Endometrial microvascular endothelial cells (primary cell): Measurements from ENCODE around the gene NLRP13. TPM values are rescaled to one million over a fixed set of nuclear protein-coding genes. Genes with fewer than 3 reads are reported as not detected.

Experiments used
- in situ Hi-C: cut with HindIII; loops from 2 replicates; pipeline ENCODE4 v1.10.0; 2017; ENCODE audit warnings: low sequenced_read_pairs, low pct_unique_long_range_greater_than_20kb; ENCODE audit errors: inconsistent ontology term
- total RNA-seq: library from RNA; depleted of rRNA; stranded (reverse); fragments of >200 nt; gene quantifications from one replicate; pipeline ENCODE4 v1.2.3, GENCODE V29; 2015; ENCODE audit errors: inconsistent ontology term

The NLRP13 gene
- total RNA-seq, 1 donor from 2014 or later, result not detected

DNA sequence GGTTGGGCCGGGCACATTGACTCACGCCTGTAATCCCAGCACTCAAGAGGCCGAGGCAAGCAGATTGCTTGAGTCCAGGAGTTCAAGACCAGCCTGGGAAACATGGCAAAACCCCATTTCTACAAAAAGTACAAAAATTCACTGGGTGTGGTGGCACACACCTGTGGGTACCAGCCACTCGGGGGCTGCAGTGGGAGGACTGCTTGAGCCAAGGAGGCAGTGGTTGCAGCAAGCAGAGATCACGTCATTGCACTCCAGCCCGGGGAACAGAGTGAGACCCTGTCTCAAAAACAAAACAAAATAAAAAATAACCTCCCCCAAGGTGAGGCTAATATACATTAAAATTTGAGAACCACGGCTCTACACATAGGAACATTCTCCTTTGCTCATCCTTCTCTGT lies 24.9 kb downstream of the NLRP13 start:
- in situ Hi-C loops, result no loop called here

- in situ Hi-C loops, result no loop called here
Measured at GRCh38 chr19:55902080-55902751, 29.9 kb downstream of the NLRP13 start.

GRCh38 chr19:55901369-55902079 lies 30.6 kb downstream of the NLRP13 start:
- in situ Hi-C loops, result no loop called here

- in situ Hi-C loops, result no loop called here
Measured at GRCh38 chr19:55898911-55899310, 33.2 kb downstream of the NLRP13 start.

DNA sequence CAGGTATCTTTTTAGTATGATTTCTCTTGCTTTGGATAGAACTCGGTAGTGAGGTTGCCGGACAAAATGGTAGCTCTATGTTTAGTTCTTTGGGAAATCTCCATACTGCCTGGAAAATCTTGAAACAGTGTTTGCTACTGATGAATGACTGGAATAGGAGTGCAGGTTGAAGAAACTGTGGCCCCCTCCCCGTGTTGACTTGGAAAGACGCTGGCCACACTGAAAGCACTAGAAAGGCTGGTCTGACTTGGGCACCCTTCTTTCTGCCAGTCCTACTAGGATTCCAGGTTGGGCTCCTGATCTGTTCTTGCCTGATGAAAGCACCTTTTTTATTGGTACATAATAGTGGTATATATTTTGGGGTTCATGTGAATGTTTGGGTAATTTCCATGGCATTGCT lies 49.5 kb downstream of the NLRP13 start:
- in situ Hi-C loops, result no loop called here

DNA sequence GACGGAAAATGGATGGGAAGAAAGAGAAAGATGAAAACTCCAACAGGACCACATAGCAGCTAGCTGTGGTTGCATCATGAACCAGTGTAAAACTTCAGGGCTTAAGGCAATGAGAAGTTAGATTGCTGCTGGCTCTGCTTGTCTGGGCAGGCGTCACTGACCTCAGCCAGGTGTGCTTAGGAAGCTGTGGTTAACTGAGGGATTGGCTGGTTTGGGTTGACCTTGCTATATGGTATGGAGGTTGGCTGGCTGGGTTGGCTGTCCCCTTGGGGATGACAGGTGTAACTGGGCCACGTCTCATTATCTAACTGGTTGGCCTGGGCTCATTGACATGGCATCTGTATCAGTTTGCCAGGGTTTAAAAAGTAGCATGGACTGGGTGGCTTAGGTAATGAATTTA lies 54.9 kb downstream of the NLRP13 start:
- in situ Hi-C loops, result no loop called here

GRCh38 chr19:55870736-55871135 lies 61.4 kb downstream of the NLRP13 start:
- in situ Hi-C loops, result no loop called here

- in situ Hi-C loops, result no loop called here
Measured at GRCh38 chr19:55867101-55867500, 65.0 kb downstream of the NLRP13 start.

- in situ Hi-C loops, result no loop called here
Measured at GRCh38 chr19:55866521-55866920, 65.6 kb downstream of the NLRP13 start.

GRCh38 chr19:55858969-55859368 lies 73.2 kb downstream of the NLRP13 start:
- in situ Hi-C loops, result no loop called here

DNA sequence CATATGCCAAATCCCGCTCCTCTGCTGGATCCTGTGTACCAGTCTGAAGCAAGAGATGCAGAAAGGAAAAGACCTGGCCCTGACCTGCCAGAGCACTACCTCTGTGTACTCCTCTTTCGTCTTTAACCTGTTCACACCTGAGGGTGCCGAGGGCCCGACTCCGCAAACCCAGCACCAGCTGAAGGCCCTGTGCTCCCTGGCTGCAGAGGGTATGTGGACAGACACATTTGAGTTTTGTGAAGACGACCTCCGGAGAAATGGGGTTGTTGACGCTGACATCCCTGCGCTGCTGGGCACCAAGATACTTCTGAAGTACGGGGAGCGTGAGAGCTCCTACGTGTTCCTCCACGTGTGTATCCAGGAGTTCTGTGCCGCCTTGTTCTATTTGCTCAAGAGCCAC lies 73.7 kb downstream of the NLRP13 start:
- in situ Hi-C loops, result no loop called here

DNA sequence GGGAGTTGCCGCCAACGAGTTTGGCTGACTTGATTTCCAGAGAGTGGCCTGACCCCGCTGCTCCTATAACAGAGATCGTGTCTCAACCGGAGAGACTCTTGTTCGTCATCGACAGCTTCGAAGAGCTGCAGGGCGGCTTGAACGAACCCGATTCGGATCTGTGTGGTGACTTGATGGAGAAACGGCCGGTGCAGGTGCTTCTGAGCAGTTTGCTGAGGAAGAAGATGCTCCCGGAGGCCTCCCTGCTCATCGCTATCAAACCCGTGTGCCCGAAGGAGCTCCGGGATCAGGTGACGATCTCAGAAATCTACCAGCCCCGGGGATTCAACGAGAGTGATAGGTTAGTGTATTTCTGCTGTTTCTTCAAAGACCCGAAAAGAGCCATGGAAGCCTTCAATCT lies 74.2 kb downstream of the NLRP13 start:
- in situ Hi-C loops, result no loop called here

- in situ Hi-C loops, result no loop called here
Measured at GRCh38 chr19:55857149-55857548, 75.0 kb downstream of the NLRP13 start.

DNA sequence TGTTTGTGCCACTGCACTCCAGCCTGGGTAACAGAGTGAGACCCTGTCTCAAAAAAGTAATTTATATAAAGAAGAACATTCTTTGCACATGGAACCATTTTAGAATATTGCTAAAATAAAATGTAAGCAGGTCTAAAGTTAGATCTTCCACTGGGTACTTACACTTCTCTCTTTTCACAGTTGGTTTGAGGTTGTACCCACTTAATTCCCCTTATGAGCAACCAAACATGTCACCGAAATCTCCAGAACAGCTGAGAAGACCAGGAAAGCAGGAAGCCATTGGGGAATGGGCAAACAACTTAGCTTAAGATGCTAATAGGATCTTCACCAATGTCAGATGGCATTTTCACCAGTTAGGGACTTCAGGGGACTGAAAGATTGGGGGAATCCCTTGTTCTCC lies 77.0 kb downstream of the NLRP13 start:
- in situ Hi-C loops, result no loop called here

Other genes with a start within 250 kb of the NLRP13 start
- gene NLRP9, start 193.9 kb downstream of the NLRP13 start, total RNA-seq, result not detected
- not detected for gene RFPL4A, start 173.2 kb downstream of the NLRP13 start, total RNA-seq
- gene RFPL4AL1, start 163.2 kb downstream of the NLRP13 start, total RNA-seq, result not detected
- not detected for gene NLRP11, start 100.3 kb downstream of the NLRP13 start, total RNA-seq
- gene NLRP4, start 95.8 kb downstream of the NLRP13 start, total RNA-seq, result not detected
- gene NLRP8, start 15.5 kb upstream of the NLRP13 start, total RNA-seq, result not detected
- not detected for gene NLRP5, start 54.4 kb upstream of the NLRP13 start, total RNA-seq
- 15.5 TPM for gene ZNF787, start 189.0 kb upstream of the NLRP13 start, total RNA-seq
- gene ZNF444, start 209.0 kb upstream of the NLRP13 start, total RNA-seq, result 17.7 TPM
- gene GALP, start 243.7 kb upstream of the NLRP13 start, total RNA-seq, result not detected